Duodenal mucosa (tissue), 2 donors: ENCODE data around the gene ARGLU1.

Source experiments
- H3K27ac ChIP-seq: one replicate; pipeline ENCODE4 v1.7.0; 2013; ENCODE audit warnings: low read depth, low read length
- H3K27me3 ChIP-seq, 2 donors: one replicate each; pipeline ENCODE4 v1.7.0; 2013; ENCODE audit warnings: low read length in 2 of 2, control low read depth in 1 of 2; ENCODE audit not compliant: insufficient read depth in 2 of 2, control insufficient read depth in 1 of 2
- H3K36me3 ChIP-seq, 2 donors: one replicate each; pipeline ENCODE4 v1.7.0; 2013; ENCODE audit warnings: low read length in 2 of 2, control low read depth in 1 of 2; ENCODE audit not compliant: insufficient read depth in 2 of 2, control insufficient read depth in 1 of 2
- H3K4me1 ChIP-seq, 2 donors: one replicate each; pipeline ENCODE4 v1.7.0; 2013; ENCODE audit warnings: low read length in 2 of 2, control low read depth in 1 of 2; ENCODE audit not compliant: insufficient read depth in 2 of 2, control insufficient read depth in 1 of 2
- H3K4me3 ChIP-seq, 2 donors: one replicate each; pipeline ENCODE4 v1.7.0; 2013; ENCODE audit warnings: low read length in 2 of 2, low read depth in 1 of 2
- H3K9ac ChIP-seq, 2 donors: one replicate each; pipeline ENCODE4 v1.7.0; 2013; ENCODE audit warnings: low read length in 2 of 2, low read depth in 1 of 2
- H3K9me3 ChIP-seq, 2 donors: one replicate each; pipeline ENCODE4 v1.7.0; 2013; ENCODE audit warnings: low read length in 2 of 2, control low read depth in 1 of 2; ENCODE audit not compliant: control insufficient read depth in 1 of 2

ARGLU1 gene

DNA sequence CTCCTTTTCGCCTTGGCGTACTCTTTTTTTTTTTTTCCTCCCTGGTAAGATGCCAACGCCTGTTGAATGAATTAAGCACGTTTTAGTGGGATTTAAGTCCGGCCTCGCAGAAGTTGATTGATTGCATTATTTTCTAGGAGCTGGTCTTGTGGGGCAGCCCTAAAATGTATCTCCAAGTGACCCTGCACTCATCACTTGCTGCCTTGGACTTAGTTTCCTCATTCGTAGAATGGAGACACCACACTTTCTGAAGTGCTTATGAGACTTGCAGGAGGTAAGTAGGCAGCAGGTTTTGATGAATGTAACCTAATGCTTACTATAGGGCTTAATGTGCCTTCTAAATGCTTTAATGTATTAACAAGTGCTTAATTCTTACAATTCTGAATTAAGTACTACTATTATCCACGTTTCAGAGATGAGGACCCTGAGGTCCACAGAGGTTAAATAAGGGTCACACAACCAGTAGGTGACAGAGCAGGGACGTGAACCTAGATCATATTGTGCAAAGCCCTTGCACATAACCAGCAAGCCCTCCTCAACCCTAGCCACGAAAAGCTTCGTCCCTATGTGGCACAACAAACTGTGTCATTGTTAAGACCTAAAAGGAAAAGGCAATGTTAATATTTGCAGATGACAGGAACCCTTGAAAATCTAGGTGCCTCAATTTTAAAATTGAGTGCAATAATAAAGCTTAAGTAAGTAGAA is 514 bp upstream of the ARGLU1 start:
- no peak overlapping the region for H3K27ac ChIP-seq
- no peaks in the 10 kb centered on the region for H3K27me3 ChIP-seq
- peak overlapping the region; percentile 85 to 87 for H3K4me3 ChIP-seq
- peaks cover 40% of the 10 kb centered on the region in 2 donors for H3K4me1 ChIP-seq
- H3K9me3 ChIP-seq, result no peaks in the 10 kb centered on the region
- peak overlapping the region; percentile 56 to 93 for H3K9ac ChIP-seq
- no peaks in the 10 kb centered on the region for H3K36me3 ChIP-seq

DNA sequence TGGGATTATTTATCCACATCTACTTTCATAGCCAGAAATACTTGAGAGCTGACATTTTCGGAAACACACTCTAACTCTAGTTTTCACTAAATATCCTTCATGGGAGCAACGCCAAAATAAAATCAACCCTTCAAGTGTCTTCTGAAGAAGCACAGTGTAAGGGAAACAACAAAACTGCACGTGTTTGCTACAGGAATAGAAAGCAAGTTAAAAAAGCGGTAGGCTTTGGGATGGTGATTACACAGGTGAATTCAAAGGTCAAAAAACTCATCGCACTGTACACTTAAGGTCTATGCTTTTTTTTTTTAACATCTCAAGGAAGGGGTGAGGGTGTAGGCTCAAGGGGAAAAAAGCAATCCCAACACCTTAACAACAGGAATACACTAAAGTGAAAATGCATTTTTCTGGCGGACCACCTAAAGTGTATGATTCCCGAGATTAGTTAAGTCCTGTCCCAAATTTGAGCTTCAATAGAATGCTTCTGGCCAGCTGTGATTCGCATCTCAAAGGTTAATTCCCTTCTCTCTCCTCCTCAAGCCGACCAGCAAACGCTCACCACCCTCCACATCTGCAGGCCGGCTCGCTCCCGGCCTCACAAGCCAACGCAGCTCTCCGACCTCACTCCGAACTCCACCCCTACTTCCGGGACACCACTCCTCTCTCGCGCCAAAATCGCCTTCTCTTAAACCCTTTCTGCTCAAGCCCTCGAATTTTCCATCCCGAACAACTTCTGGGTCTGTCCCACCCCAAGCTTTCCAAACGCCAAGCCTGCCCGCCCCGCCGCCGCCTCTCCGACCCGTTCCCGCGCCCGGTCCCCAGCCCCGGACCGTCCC is 1.1 kb downstream of the ARGLU1 start:
- H3K36me3 ChIP-seq, result no peaks in the 10 kb centered on the region
- H3K27me3 ChIP-seq, result no peaks in the 10 kb centered on the region
- H3K9me3 ChIP-seq, result no peaks in the 10 kb centered on the region
- peak overlapping the region; percentile 96 for H3K27ac ChIP-seq
- H3K9ac ChIP-seq, result peak overlapping the region; percentile 93 to 96
- peaks cover 44 to 46% of the 10 kb centered on the region in 2 donors for H3K4me1 ChIP-seq
- H3K4me3 ChIP-seq, result peak overlapping the region; percentile 85 to 87

DNA sequence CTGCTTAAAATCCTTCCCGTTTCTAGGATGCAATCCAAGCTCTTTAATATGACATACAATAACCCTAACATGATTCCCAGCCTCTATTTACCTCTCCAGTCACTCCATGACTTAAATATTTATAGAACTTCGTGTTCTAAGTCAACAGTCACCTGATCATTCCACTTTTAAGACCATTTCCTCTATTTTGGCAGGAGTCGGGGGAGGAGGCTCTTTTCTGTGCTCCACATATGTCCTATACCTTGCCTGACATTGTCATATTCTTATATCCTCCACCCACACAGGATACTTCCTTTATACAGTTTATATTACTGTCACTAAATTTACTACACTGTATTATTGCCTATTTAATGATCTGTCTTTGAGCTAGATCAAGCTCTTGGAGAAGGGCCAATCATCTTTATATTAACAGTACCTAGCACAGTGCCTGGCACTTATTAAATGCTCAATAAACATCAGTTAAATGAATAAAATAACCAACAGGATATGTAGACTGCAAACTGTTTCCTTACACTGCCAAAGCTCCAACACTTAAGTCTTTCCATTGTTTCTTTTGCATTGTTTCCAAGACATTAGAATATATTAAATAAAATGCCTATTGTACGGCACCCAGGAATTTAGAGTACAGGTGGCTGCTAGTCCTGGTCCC is 2.7 kb downstream of the ARGLU1 start:
- Histone ChIP-seq H3K27me3 (no peaks in the 10 kb centered on the region), H3K4me3 (peak overlapping the region in 1 of 2 donors; percentile 44), H3K9me3 (no peaks in the 10 kb centered on the region), H3K9ac (peak overlapping the region in 1 of 2 donors; percentile 93), H3K4me1 (peaks cover 48 to 51% of the 10 kb centered on the region in 2 donors), H3K27ac (no peak overlapping the region), H3K36me3 (no peaks in the 10 kb centered on the region)

DNA sequence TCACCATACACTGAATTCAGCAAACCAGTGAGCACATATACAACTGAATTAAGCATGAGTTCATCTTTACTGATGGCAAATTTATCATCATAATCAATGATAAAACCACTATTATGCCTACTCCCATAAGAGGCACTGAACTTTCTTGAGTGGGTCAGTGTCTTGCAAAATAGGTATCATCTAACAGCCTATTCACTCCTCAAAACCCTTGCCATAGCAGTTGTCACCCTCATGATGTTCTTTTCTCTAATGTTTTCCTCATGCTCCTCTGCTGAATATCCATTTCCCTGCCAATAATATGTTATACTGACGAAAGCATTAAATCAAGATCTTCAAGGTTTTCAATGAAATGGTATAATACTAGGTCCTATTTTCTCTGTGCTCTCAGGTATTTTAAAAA is 5.6 kb downstream of the ARGLU1 start:
- H3K4me1 ChIP-seq, result peaks cover 35 to 43% of the 10 kb centered on the region in 2 donors
- no peak overlapping the region for H3K4me3 ChIP-seq
- H3K27ac ChIP-seq, result no peak overlapping the region

DNA sequence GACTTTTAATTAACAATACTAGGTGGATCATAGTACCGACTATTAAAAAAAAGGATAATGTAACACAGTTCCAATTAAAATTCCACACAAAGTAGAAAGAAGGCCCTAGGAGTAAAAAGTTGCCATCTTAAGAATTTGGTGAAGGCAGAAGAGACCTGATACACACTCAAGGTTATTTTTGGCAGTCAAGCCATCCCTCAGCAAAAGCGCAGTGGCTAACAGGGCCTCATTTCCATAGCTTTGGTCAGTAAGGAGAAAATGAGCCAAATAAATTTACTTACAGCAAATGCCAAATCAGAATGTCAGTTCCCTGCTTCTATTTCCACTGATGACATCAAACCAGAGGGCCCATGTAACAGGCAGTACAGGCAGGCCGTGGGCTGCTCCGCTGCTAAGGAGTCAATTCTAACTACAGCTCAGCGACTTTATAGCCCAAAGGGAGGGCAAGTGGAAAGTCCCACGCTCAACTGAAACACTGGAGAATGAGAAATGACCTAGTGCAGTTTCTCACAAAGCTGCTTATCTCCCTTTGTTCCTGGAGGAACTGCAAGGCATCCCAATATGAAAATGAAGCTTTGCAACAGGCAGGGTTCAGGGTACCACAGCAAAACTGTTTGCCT is 6.3 kb downstream of the ARGLU1 start:
- H3K9ac ChIP-seq, result no peak overlapping the region
- H3K27ac ChIP-seq, result no peak overlapping the region
- H3K36me3 ChIP-seq, result peaks cover 18 to 23% of the 10 kb centered on the region in 2 donors
- H3K4me3 ChIP-seq, result no peak overlapping the region
- H3K4me1 ChIP-seq, result peaks cover 35 to 43% of the 10 kb centered on the region in 2 donors
- H3K27me3 ChIP-seq, result no peaks in the 10 kb centered on the region
- no peaks in the 10 kb centered on the region for H3K9me3 ChIP-seq

More for the DNA sequence above, 5.6 kb downstream of the ARGLU1 start:
- no peaks in the 10 kb centered on the region for H3K9me3 ChIP-seq
- no peak overlapping the region for H3K9ac ChIP-seq
- H3K36me3 ChIP-seq, result peaks cover 16 to 17% of the 10 kb centered on the region in 2 donors
- no peaks in the 10 kb centered on the region for H3K27me3 ChIP-seq

DNA sequence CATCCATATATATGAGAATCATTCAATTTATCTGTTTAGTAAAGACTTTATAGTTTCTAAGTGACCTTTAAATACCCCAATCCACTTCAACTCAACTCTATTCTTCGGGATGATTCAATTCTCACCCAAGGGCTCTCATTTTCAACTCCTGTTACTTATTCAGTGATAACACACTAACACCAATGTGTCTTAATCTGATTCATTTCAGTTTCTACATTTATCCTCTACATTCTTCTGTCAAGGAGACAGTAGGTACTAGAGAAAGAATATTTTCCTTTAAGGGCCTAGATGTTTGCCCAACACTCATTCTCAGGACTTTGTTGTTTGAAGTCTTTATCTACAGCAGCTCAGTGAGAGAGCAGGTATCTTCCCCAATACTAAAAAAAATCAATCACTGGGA is 7.1 kb downstream of the ARGLU1 start:
- peaks cover 30 to 34% of the 10 kb centered on the region in 2 donors for H3K4me1 ChIP-seq
- H3K9me3 ChIP-seq, result no peaks in the 10 kb centered on the region
- H3K4me3 ChIP-seq, result no peak overlapping the region
- no peak overlapping the region for H3K9ac ChIP-seq
- no peaks in the 10 kb centered on the region for H3K27me3 ChIP-seq
- peaks cover 26 to 32% of the 10 kb centered on the region in 2 donors for H3K36me3 ChIP-seq
- H3K27ac ChIP-seq, result no peak overlapping the region

DNA sequence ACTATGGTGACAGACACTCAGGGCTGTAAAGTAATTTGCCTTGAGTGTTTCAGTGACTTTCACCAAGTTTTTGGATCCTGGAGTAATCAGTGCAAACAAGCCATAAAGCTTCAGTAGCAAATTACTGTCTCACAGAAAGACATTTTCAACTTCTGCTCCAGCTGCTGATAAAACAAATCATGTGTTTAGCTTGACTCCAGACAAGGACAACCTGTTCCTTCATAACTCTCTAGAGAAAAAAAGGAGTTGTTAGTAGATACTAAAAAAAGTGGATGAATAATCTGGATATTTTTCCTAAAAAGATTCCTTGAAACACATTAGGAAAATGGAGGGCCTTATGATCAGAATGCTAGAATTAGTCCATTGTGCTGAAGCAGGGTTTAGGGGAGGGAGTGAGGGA is 9.4 kb downstream of the ARGLU1 start:
- Histone ChIP-seq H3K27ac (no peak overlapping the region), H3K4me1 (peaks cover 8 to 11% of the 10 kb centered on the region in 2 donors), H3K4me3 (no peak overlapping the region), H3K36me3 (peaks cover 34 to 53% of the 10 kb centered on the region in 2 donors), H3K27me3 (no peaks in the 10 kb centered on the region), H3K9me3 (no peaks in the 10 kb centered on the region), H3K9ac (no peak overlapping the region)

DNA sequence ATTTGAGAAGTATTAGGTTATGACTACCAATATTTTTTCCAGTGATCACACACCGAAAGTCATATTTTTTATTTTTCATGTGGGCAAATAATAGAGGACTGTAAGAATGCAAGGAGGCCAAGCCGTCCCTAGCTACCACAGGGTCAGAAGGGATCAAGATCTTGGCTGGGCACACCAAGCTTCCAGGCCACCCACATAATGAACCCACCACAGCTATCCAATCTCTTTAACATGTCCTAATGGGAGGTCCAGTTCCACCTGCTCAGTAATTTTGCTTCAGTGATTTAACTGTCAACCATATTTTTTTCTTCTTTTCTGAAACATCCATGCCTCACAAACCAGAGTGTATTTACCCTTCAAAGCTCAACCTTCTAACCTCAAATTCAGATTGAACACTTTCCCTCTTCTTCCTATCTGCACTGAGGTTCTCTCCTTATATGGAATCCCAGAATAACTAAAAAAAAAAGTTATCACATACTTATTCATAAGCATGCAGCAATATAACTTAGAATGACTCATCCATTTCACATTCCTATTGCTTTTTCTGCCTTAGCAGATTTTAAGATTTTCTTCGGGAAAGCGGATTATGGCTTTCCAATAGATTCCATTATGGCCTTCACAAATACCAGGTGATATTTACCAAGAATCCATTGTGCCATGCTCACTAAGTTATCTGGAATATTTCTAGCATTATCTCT is 12.2 kb downstream of the ARGLU1 start:
- no peak overlapping the region for H3K9ac ChIP-seq
- H3K27me3 ChIP-seq, result no peaks in the 10 kb centered on the region
- H3K4me1 ChIP-seq, result no peaks in the 10 kb centered on the region
- no peak overlapping the region for H3K4me3 ChIP-seq
- no peak overlapping the region for H3K27ac ChIP-seq
- H3K9me3 ChIP-seq, result no peaks in the 10 kb centered on the region
- H3K36me3 ChIP-seq, result peaks cover 37 to 68% of the 10 kb centered on the region in 2 donors

DNA sequence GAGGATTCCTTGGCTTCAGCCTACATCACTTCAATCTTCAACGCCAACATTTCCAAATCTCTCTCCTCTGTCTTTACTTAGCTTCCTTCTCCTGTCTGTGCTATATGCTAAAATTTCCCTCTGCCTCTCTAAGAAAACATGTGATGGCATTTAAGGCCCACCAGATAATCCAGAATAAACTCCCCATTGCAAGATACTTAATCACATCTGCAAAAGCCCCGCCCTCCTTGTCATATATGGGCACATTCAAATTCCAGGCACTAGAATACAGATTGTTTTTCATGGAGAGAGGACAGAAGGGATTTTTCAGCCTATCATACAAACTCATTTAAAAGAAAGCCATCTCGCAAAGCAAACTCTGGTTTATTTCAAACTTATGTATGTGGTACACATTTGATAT is 16.2 kb downstream of the ARGLU1 start:
- Histone ChIP-seq H3K9ac (no peak overlapping the region), H3K4me1 (no peaks in the 10 kb centered on the region), H3K27ac (no peak overlapping the region), H3K36me3 (peaks cover 20 to 63% of the 10 kb centered on the region in 2 donors), H3K9me3 (no peaks in the 10 kb centered on the region), H3K27me3 (no peaks in the 10 kb centered on the region), H3K4me3 (no peak overlapping the region)
